ENCODE results near the gene AP2S1.

- TF ChIP-seq, protein P1, sequence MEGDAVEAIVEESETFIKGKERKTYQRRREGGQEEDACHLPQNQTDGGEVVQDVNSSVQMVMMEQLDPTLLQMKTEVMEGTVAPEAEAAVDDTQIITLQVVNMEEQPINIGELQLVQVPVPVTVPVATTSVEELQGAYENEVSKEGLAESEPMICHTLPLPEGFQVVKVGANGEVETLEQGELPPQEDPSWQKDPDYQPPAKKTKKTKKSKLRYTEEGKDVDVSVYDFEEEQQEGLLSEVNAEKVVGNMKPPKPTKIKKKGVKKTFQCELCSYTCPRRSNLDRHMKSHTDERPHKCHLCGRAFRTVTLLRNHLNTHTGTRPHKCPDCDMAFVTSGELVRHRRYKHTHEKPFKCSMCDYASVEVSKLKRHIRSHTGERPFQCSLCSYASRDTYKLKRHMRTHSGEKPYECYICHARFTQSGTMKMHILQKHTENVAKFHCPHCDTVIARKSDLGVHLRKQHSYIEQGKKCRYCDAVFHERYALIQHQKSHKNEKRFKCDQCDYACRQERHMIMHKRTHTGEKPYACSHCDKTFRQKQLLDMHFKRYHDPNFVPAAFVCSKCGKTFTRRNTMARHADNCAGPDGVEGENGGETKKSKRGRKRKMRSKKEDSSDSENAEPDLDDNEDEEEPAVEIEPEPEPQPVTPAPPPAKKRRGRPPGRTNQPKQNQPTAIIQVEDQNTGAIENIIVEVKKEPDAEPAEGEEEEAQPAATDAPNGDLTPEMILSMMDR (conservative IDR thresholded peaks at IDR 0.05; ENCODE audit: low read depth, low read length) = no peak
- TF ChIP-seq EZH2 (IDR thresholded peaks at IDR 0.05; ENCODE audit: borderline replicate concordance, low read depth, low read length, poor library complexity, severe bottlenecking) = no peak
These were observed 28.1 kb upstream of the AP2S1 start for GRCh38 chr19:46878613-46879375.
